WTC11 (cell line): ENCODE data around the gene STRN4. TPM values are rescaled to one million over a fixed set of nuclear protein-coding genes. Genes with fewer than 3 reads are reported as not detected.

Experiments used
- ATAC-seq: fragments of 200-7000 bp; cut with Tn5 transposase; 2 replicates; pipeline ENCODE4 v1.10.0; 2021; ENCODE audit warnings: mild to moderate bottlenecking, moderate library complexity
- CTCF ChIA-PET: fragments of 300-600 bp; sonication (Branson Sonifier 250); formaldehyde crosslinking; loops from one replicate; lab custom pipeline; 2021; ENCODE audit warnings: antibody characterized with exemption; lab: Charles Lee
- POLR2A ChIA-PET: fragments of 350-600 bp; sonication (Branson Sonifier 250); formaldehyde crosslinking; loops from one replicate; lab custom pipeline; 2021; ENCODE audit warnings: antibody characterized with exemption; lab: Charles Lee
- DNase-seq: peaks from one replicate; pipeline ENCODE4 v3.0.0; 2021; ENCODE audit warnings: low spot score
- H3K27ac Mint-ChIP-seq: 2 replicates; pipeline ENCODE4 v1.8.0; 2021; ENCODE audit warnings: mixed read lengths
- H3K27me3 Mint-ChIP-seq: 2 replicates; pipeline ENCODE4 v1.8.0; 2021; ENCODE audit warnings: low read depth, mild to moderate bottlenecking, moderate library complexity, mixed read lengths
- H3K36me3 Mint-ChIP-seq: 2 replicates; pipeline ENCODE4 v1.8.0; 2021; ENCODE audit warnings: mixed read lengths
- H3K4me1 Mint-ChIP-seq: 2 replicates; pipeline ENCODE4 v1.8.0; 2022; ENCODE audit warnings: mixed read lengths
- H3K4me3 Mint-ChIP-seq: 2 replicates; pipeline ENCODE4 v1.8.0; 2021; ENCODE audit warnings: mild to moderate bottlenecking, moderate library complexity, mixed read lengths
- H3K9me3 Mint-ChIP-seq: 2 replicates; pipeline ENCODE4 v1.8.0; 2021; ENCODE audit warnings: mixed read lengths
- CDX4 ChIP-seq: fragments of 250-450 bp; sonication (Bioruptor Pico); IDR thresholded peaks from 2 replicates; pipeline ENCODE4 v1.9.0; 2021; ENCODE audit warnings: moderate library complexity, mild to moderate bottlenecking, inconsistent platforms, borderline replicate concordance
- CREB1 ChIP-seq: sonication (generic); formaldehyde crosslinking; IDR thresholded peaks from 2 replicates; pipeline ENCODE4 v1.8.0; 2023; ENCODE audit warnings: mild to moderate bottlenecking, missing genetic modification reagents
- CREM ChIP-seq: sonication (generic); formaldehyde crosslinking; IDR thresholded peaks from 2 replicates; pipeline ENCODE4 v1.8.1; 2022; ENCODE audit warnings: mild to moderate bottlenecking, missing genetic modification reagents, moderate library complexity
- EMX1 ChIP-seq: fragments of 250-450 bp; sonication (Bioruptor Pico); IDR thresholded peaks from 2 replicates; pipeline ENCODE4 v1.8.0; 2021; ENCODE audit warnings: mild to moderate bottlenecking
- GABPB1 ChIP-seq: sonication (generic); formaldehyde crosslinking; IDR thresholded peaks from 2 replicates; pipeline ENCODE4 v1.8.1; 2023; ENCODE audit warnings: mild to moderate bottlenecking, missing genetic modification reagents
- GTF2I ChIP-seq: fragments of 250-450 bp; sonication (Bioruptor Pico); conservative IDR thresholded peaks from 2 replicates; pipeline ENCODE4 v1.4.0; 2021; ENCODE audit warnings: mild to moderate bottlenecking
- HMGA2 ChIP-seq: fragments of 250-450 bp; sonication (Bioruptor Pico); IDR thresholded peaks from 2 replicates; pipeline ENCODE4 v1.4.0; 2021; ENCODE audit warnings: mild to moderate bottlenecking, moderate library complexity
- IRF2 ChIP-seq: sonication (generic); formaldehyde crosslinking; IDR thresholded peaks from 2 replicates; pipeline ENCODE4 v1.8.0; 2022; ENCODE audit warnings: low read depth, missing genetic modification reagents, borderline replicate concordance
- KAT7 ChIP-seq: sonication (generic); formaldehyde crosslinking; IDR thresholded peaks from 2 replicates; pipeline ENCODE4 v1.8.1; 2023; ENCODE audit warnings: missing genetic modification reagents, mild to moderate bottlenecking, borderline replicate concordance
- PREB ChIP-seq: sonication (generic); formaldehyde crosslinking; IDR thresholded peaks from 2 replicates; pipeline ENCODE4 v1.8.1; 2022; ENCODE audit warnings: mild to moderate bottlenecking, missing genetic modification reagents, moderate library complexity, borderline replicate concordance
- SP1 ChIP-seq: sonication (generic); formaldehyde crosslinking; conservative IDR thresholded peaks from 2 replicates; pipeline ENCODE4 v1.8.1; 2022; ENCODE audit warnings: missing genetic modification reagents
- ZNF263 ChIP-seq: sonication (generic); formaldehyde crosslinking; IDR thresholded peaks from 2 replicates; pipeline ENCODE4 v1.8.1; 2022; ENCODE audit warnings: low read depth, mild to moderate bottlenecking, moderate library complexity, missing genetic modification reagents
- ZNF671 ChIP-seq: fragments of 250-450 bp; sonication (Bioruptor Pico); IDR thresholded peaks from 2 replicates; pipeline ENCODE4 v1.8.0; 2021; ENCODE audit warnings: mild to moderate bottlenecking
- ZSCAN18 ChIP-seq: fragments of 250-450 bp; sonication (Bioruptor Pico); IDR thresholded peaks from 2 replicates; pipeline ENCODE4 v2.1.2; 2022; ENCODE audit warnings: mild to moderate bottlenecking, moderate library complexity
- total RNA-seq: library from RNA; stranded (reverse); gene quantifications from 3 replicates; pipeline ENCODE4 v1.2.3, GENCODE V29; 2021
- TF ChIP-seq, protein P1 (sequence below): fragments of 200-600 bp; IDR thresholded peaks from 2 replicates; pipeline ENCODE4 v1.8.0; 2022; ENCODE audit warnings: antibody characterized with exemption
- TF ChIP-seq, protein P2 (sequence below): sonication (generic); formaldehyde crosslinking; IDR thresholded peaks from 2 replicates; pipeline ENCODE4 v1.8.0; 2022; ENCODE audit warnings: mild to moderate bottlenecking, missing genetic modification reagents

Gene STRN4
- total RNA-seq, 1 experiment from 2014 or later, result 144 TPM

GRCh38 chr19:46766569-46767317, 20.5 kb upstream of the STRN4 start:
- ATAC-seq (peak; percentile 93), DNase-seq (peak; percentile 78)
- H3K27ac Mint-ChIP-seq, result peak overlapping the region; percentile 83; the same call in 1 of the 2 replicates
- H3K36me3 Mint-ChIP-seq, result no peaks in the 10 kb centered on the region
- no peaks in the 10 kb centered on the region for H3K9me3 Mint-ChIP-seq
- no peaks in the 10 kb centered on the region for H3K27me3 Mint-ChIP-seq
- POLR2A ChIA-PET, result interaction anchor here (0.6 to 1.3 kb wide), 5 partner anchors 8 to 19 kb away, joined by 3 to 4 read pairs (median 3); no protein-coding TSS in a partner anchor
- no peak overlapping the region for H3K4me3 Mint-ChIP-seq
- no peaks in the 10 kb centered on the region; the same call in 1 of the 2 replicates for H3K4me1 Mint-ChIP-seq
- CTCF ChIA-PET, result interaction anchor here (0.5 to 4.7 kb wide), 41 partner anchors 9 to 1566 kb away, joined by 3 to 42 read pairs (median 4); partner anchors contain the start of genes AP2S1, DACT3, DHX34 and FKRP
- TF ChIP-seq GTF2I (CRISPR knock-in tag) (0 out of 2 replicates have a peak, but pooled peaks have one; percentile 66), CREB1 (no peak), ZNF263 (CRISPR knock-in tag) (peak; percentile 73; the same call in 1 of the 2 replicates)
- TF ChIP-seq, protein P1, sequence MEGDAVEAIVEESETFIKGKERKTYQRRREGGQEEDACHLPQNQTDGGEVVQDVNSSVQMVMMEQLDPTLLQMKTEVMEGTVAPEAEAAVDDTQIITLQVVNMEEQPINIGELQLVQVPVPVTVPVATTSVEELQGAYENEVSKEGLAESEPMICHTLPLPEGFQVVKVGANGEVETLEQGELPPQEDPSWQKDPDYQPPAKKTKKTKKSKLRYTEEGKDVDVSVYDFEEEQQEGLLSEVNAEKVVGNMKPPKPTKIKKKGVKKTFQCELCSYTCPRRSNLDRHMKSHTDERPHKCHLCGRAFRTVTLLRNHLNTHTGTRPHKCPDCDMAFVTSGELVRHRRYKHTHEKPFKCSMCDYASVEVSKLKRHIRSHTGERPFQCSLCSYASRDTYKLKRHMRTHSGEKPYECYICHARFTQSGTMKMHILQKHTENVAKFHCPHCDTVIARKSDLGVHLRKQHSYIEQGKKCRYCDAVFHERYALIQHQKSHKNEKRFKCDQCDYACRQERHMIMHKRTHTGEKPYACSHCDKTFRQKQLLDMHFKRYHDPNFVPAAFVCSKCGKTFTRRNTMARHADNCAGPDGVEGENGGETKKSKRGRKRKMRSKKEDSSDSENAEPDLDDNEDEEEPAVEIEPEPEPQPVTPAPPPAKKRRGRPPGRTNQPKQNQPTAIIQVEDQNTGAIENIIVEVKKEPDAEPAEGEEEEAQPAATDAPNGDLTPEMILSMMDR, result peak; percentile 71

DNA sequence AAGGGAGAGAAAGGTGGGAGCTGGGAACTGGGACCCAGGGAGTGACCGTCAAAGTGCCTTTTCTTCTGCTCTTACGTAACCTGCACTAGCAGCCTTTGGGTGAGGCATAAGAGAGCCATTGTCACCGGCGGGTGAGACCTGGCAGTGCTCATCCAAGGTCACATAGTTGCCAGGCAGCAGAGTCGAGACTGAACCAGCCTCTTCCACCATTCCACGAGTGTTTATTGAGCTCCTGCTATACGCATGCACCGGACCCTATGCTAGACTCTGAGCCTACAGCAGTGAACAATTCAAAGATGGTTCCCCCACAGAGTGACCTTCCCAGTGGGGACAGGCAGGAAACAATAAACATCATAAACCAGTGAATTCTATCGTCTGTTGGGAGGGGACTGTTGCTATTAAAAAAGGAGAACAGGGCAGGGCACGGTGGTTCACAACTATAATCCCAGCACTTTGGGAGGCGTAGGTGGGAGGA, 18.6 kb upstream of the STRN4 start:
- ChIA-PET POLR2A (interaction anchor here (1.0 kb wide), 1 partner anchor 76 kb away, joined by 8 read pairs; no protein-coding TSS in a partner anchor), CTCF (interaction anchor here (0.7 to 2.1 kb wide), 3 partner anchors 12 to 76 kb away, joined by 5 to 11 read pairs (median 5); no protein-coding TSS in a partner anchor)
- Mint-ChIP-seq H3K27ac (no peak overlapping the region), H3K27me3 (no peaks in the 10 kb centered on the region), H3K36me3 (no peaks in the 10 kb centered on the region), H3K4me1 (peaks cover 3% of the 10 kb centered on the region), H3K9me3 (no peaks in the 10 kb centered on the region), H3K4me3 (no peak overlapping the region)
- no peak for DNase-seq
- ATAC-seq, result no peak
- TF ChIP-seq SP1 (no peak), GABPB1 (CRISPR knock-in tag) (peak; percentile 55; the same call in 1 of the 2 replicates), KAT7 (CRISPR knock-in tag) (no peak), ZSCAN18 (CRISPR knock-in tag) (no peak), ZNF671 (CRISPR knock-in tag) (no peak)
- TF ChIP-seq, protein P2, sequence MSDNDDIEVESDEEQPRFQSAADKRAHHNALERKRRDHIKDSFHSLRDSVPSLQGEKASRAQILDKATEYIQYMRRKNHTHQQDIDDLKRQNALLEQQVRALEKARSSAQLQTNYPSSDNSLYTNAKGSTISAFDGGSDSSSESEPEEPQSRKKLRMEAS (CRISPR knock-in tag), result no peak

- H3K4me1 Mint-ChIP-seq, result peaks cover 9% of the 10 kb centered on the region
- H3K27ac Mint-ChIP-seq, result no peak overlapping the region
- no peak overlapping the region for H3K4me3 Mint-ChIP-seq
- TF ChIP-seq KAT7 (CRISPR knock-in tag) (no peak), HMGA2 (CRISPR knock-in tag) (no peak), PREB (CRISPR knock-in tag) (no peak), IRF2 (no peak), EMX1 (no peak), CREM (CRISPR knock-in tag) (no peak), CDX4 (CRISPR knock-in tag) (no peak)
- TF ChIP-seq, all 79 proteins: peak for 0
- Mint-ChIP-seq H3K36me3 (no peaks in the 10 kb centered on the region), H3K9me3 (no peaks in the 10 kb centered on the region), H3K27me3 (no peaks in the 10 kb centered on the region; the same call in 1 of the 2 replicates)
- ATAC-seq, result no peak
- CTCF ChIA-PET, result interaction anchor here (1.1 kb wide), 1 partner anchor 9 kb away, joined by 3 read pairs; no protein-coding TSS in a partner anchor
- POLR2A ChIA-PET, result no interaction called here
- no peak for DNase-seq
Observed at GRCh38 chr19:46762245-46762890, 16.1 kb upstream of the STRN4 start.
